GM19372 (cell line): Measurements from ENCODE around the gene MYOF.

Experiments
- ATAC-seq: cut with Tn5 transposase; IDR thresholded peaks from one replicate; pipeline ENCODE4 v1.9.1; 2021; ENCODE audit warnings: mild to moderate bottlenecking, low read depth, moderate library complexity; ENCODE audit not compliant: unreplicated experiment

MYOF gene

GRCh38 chr10:93482145-93482834 lies at the start of gene MYOF:
Gene MYOF (minus strand): TSS chr10:93482334. CDS start chr10:93482194, 140 bp downstream.
- peak; percentile 87 for ATAC-seq

GRCh38 chr10:93518531-93518930 lies 36.4 kb upstream of the MYOF start:
- no peak for ATAC-seq

- ATAC-seq = no peak
Measured at GRCh38 chr10:93516006-93516380, 33.9 kb upstream of the MYOF start.

- ATAC-seq = no peak
Measured at GRCh38 chr10:93515071-93516005, 33.2 kb upstream of the MYOF start.

- no peak for ATAC-seq
Measured at GRCh38 chr10:93514521-93514920, 32.4 kb upstream of the MYOF start.

GRCh38 chr10:93513091-93513490 lies 31.0 kb upstream of the MYOF start:
- no peak for ATAC-seq

- ATAC-seq = no peak
Measured at GRCh38 chr10:93512565-93512964, 30.4 kb upstream of the MYOF start.

- no peak for ATAC-seq
Measured at GRCh38 chr10:93509816-93510215, 27.7 kb upstream of the MYOF start.

GRCh38 chr10:93505075-93505474 lies 22.9 kb upstream of the MYOF start:
- ATAC-seq = no peak

- ATAC-seq = no peak
Measured at GRCh38 chr10:93503075-93503474, 20.9 kb upstream of the MYOF start.

GRCh38 chr10:93501650-93502049 lies 19.5 kb upstream of the MYOF start:
- no peak for ATAC-seq

- ATAC-seq = no peak
Measured at GRCh38 chr10:93498166-93498565, 16.0 kb upstream of the MYOF start.

- peak; percentile 98 for ATAC-seq
Measured at GRCh38 chr10:93496322-93497041, 14.3 kb upstream of the MYOF start, which contains the start of gene CEP55. Gene CEP55 (plus strand): TSS chr10:93496612. CDS start chr10:93500052, 3,440 bp downstream.

- ATAC-seq = peak; percentile 15
Measured at GRCh38 chr10:93495654-93496321, 13.7 kb upstream of the MYOF start.

- ATAC-seq = no peak
Measured at GRCh38 chr10:93494494-93494893, 12.4 kb upstream of the MYOF start.

GRCh38 chr10:93493162-93493561 lies 11.0 kb upstream of the MYOF start:
- no peak for ATAC-seq

GRCh38 chr10:93491602-93492121 lies 9.5 kb upstream of the MYOF start:
- ATAC-seq = no peak

GRCh38 chr10:93488956-93489528 lies 6.9 kb upstream of the MYOF start:
- no peak for ATAC-seq

GRCh38 chr10:93485690-93486089 lies 3.6 kb upstream of the MYOF start:
- no peak for ATAC-seq

- ATAC-seq = no peak
Measured at GRCh38 chr10:93481637-93482144, 443 bp downstream of the MYOF start.
